ENCODE results near the gene PIK3R1.

PIK3R1 gene

GRCh38 chr5:68225188-68225910, 9.8 kb downstream of the PIK3R1 start:
- DNase-seq (ENCODE audit: low read depth): peak; percentile 94
- TF ChIP-seq CTCF (IDR thresholded peaks at IDR 0.05; ENCODE audit: low read length, missing control alignments): no peak
- no peak overlapping the region for H3K4me3 ChIP-seq (replicated peaks; ENCODE audit: low read depth, low read length)

GRCh38 chr5:68225911-68226545, 10.5 kb downstream of the PIK3R1 start:
- no peak for DNase-seq (ENCODE audit: low read depth)
- no peak overlapping the region for H3K4me3 ChIP-seq (replicated peaks; ENCODE audit: low read depth, low read length)
- no peak for TF ChIP-seq CTCF (IDR thresholded peaks at IDR 0.05; ENCODE audit: low read length, missing control alignments)

GRCh38 chr5:68226546-68227073, 11.1 kb downstream of the PIK3R1 start:
- DNase-seq (ENCODE audit: low read depth): no peak
- no peak overlapping the region for H3K4me3 ChIP-seq (replicated peaks; ENCODE audit: low read depth, low read length)
- TF ChIP-seq CTCF (IDR thresholded peaks at IDR 0.05; ENCODE audit: low read length, missing control alignments): no peak

- DNase-seq (ENCODE audit: low read depth): no peak
- no peak overlapping the region for H3K4me3 ChIP-seq (replicated peaks; ENCODE audit: low read depth, low read length)
Observed at GRCh38 chr5:68227532-68228160, 12.1 kb downstream of the PIK3R1 start.

GRCh38 chr5:68229416-68229815, 13.9 kb downstream of the PIK3R1 start:
- no peak overlapping the region for H3K4me3 ChIP-seq (replicated peaks; ENCODE audit: low read depth, low read length)
- no peak for TF ChIP-seq CTCF (IDR thresholded peaks at IDR 0.05; ENCODE audit: low read length, missing control alignments)
- no peak for DNase-seq (ENCODE audit: low read depth)

More at GRCh38 chr5:68227532-68228160, 12.1 kb downstream of the PIK3R1 start:
- no peak for TF ChIP-seq CTCF (IDR thresholded peaks at IDR 0.05; ENCODE audit: low read length, missing control alignments)

GRCh38 chr5:68230285-68230684, 14.7 kb downstream of the PIK3R1 start:
- no peak for TF ChIP-seq CTCF (IDR thresholded peaks at IDR 0.05; ENCODE audit: low read length, missing control alignments)
- DNase-seq (ENCODE audit: low read depth): no peak
- H3K4me3 ChIP-seq (replicated peaks; ENCODE audit: low read depth, low read length): no peak overlapping the region

All from fibroblast of pulmonary artery (primary cell).